ENCODE results near the gene SUB1.
"Not testable (repeated sequence)": the region's sequence is repeated elsewhere in the genome, so short reads cannot be mapped to it uniquely, and the experiment has no call there.

SUB1 gene

GRCh38 chr5:32585446-32586275, at the start of gene SUB1:
SUB1 (plus strand) TSS chr5:32585557; CDS start chr5:32588513, 2,956 bp downstream.
- DNase-seq, result peak; percentile 94 to 97 (median 96)

GRCh38 chr5:32536246-32536645, 49.1 kb upstream of the SUB1 start:
- peak in 1 of 3 experiments; percentile 14 for DNase-seq

- not testable (repeated sequence) for DNase-seq
These were observed 47.8 kb upstream of the SUB1 start for GRCh38 chr5:32537437-32538029.

GRCh38 chr5:32538031-32538547, 47.3 kb upstream of the SUB1 start:
- no peak for DNase-seq

GRCh38 chr5:32539981-32540845, 45.1 kb upstream of the SUB1 start:
- no peak for DNase-seq

- no peak for DNase-seq
These were observed 44.1 kb upstream of the SUB1 start for GRCh38 chr5:32541241-32541640.

- no peak for DNase-seq
These were observed 42.9 kb upstream of the SUB1 start for GRCh38 chr5:32542216-32543059.

GRCh38 chr5:32543291-32543690, 42.1 kb upstream of the SUB1 start:
- no peak for DNase-seq

GRCh38 chr5:32545102-32545800, 40.1 kb upstream of the SUB1 start:
- DNase-seq, result no peak

GRCh38 chr5:32551194-32551593, 34.2 kb upstream of the SUB1 start:
- DNase-seq, result no peak

- no peak for DNase-seq
These were observed 33.5 kb upstream of the SUB1 start for GRCh38 chr5:32551865-32552264.

- not testable (repeated sequence) for DNase-seq
These were observed 32.9 kb upstream of the SUB1 start for GRCh38 chr5:32552491-32552890.

GRCh38 chr5:32552936-32553335, 32.4 kb upstream of the SUB1 start:
- DNase-seq, result no peak

- not testable (repeated sequence) for DNase-seq
These were observed 31.1 kb upstream of the SUB1 start for GRCh38 chr5:32554181-32554780.

GRCh38 chr5:32556543-32556942, 28.8 kb upstream of the SUB1 start:
- DNase-seq, result not testable (repeated sequence)

GRCh38 chr5:32559411-32559810, 25.9 kb upstream of the SUB1 start:
- peak in 1 of 3 experiments; percentile 6 for DNase-seq

- DNase-seq, result no peak
These were observed 25.4 kb upstream of the SUB1 start for GRCh38 chr5:32559921-32560320.

GRCh38 chr5:32562056-32562455, 23.3 kb upstream of the SUB1 start:
- no peak for DNase-seq

GRCh38 chr5:32562843-32563242, 22.5 kb upstream of the SUB1 start:
- DNase-seq, result peak in 1 of 3 experiments; percentile 7

GRCh38 chr5:32563614-32564013, 21.7 kb upstream of the SUB1 start:
- no peak for DNase-seq

- DNase-seq, result no peak
These were observed 20.2 kb upstream of the SUB1 start for GRCh38 chr5:32565145-32565544.

All from NCI-H1417 (cell line).